ENCODE results near the gene BRK1. TPM values are rescaled to one million over a fixed set of nuclear protein-coding genes. Genes with fewer than 3 reads are reported as not detected.

Gene BRK1
- total RNA-seq, 1 donor from 2014 or later = 123 TPM

DNA sequence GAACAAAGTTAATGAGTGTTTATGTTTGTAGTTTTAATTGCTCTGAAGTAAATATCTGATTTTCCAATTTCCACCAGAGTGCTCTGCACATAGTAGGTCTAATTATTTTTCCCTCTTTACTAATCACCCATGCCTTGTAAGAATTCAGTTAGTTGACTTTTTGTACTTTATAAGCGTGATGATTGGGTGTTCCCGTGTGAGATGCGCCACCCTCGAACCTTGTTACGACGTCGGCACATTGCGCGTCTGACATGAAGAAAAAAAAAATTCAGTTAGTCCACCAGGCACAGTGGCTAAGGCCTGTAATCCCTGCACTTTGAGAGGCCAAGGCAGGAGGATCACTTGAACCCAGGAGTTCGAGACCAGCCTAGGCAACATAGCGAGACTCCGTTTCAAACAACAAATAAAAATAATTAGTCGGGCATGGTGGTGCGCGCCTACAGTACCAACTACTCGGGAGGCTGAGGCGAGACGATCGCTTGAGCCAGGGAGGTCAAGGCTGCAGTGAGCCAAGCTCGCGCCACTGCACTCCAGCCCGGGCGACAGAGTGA lies 25.6 kb downstream of the BRK1 start:
- Mint-ChIP-seq H3K27me3 (no peaks in the 10 kb centered on the region), H3K36me3 (ENCODE audit: low read depth) (peaks cover 17% of the 10 kb centered on the region), H3K9me3 (peaks cover 1% of the 10 kb centered on the region), H3K4me1 (peaks cover 32% of the 10 kb centered on the region), H3K4me3 (peak overlapping the region; percentile 97), H3K27ac (peak overlapping the region; percentile 95)
- ATAC-seq (ENCODE audit: low read depth) (no peak), DNase-seq (no peak)
- TF ChIP-seq, protein P1, sequence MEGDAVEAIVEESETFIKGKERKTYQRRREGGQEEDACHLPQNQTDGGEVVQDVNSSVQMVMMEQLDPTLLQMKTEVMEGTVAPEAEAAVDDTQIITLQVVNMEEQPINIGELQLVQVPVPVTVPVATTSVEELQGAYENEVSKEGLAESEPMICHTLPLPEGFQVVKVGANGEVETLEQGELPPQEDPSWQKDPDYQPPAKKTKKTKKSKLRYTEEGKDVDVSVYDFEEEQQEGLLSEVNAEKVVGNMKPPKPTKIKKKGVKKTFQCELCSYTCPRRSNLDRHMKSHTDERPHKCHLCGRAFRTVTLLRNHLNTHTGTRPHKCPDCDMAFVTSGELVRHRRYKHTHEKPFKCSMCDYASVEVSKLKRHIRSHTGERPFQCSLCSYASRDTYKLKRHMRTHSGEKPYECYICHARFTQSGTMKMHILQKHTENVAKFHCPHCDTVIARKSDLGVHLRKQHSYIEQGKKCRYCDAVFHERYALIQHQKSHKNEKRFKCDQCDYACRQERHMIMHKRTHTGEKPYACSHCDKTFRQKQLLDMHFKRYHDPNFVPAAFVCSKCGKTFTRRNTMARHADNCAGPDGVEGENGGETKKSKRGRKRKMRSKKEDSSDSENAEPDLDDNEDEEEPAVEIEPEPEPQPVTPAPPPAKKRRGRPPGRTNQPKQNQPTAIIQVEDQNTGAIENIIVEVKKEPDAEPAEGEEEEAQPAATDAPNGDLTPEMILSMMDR (IDR thresholded peaks at IDR 0.05) = no peak
- ChIA-PET POLR2A (interaction anchor here (0.6 to 2.4 kb wide), 30 partner anchors 9 to 744 kb away, joined by 3 to 43 read pairs (median 6); partner anchors contain the start of genes ARPC4, BRK1, CRELD1 and EMC3), CTCF (interaction anchor here (1.0 to 1.2 kb wide), 2 partner anchors 51 to 83 kb away, joined by 3 to 4 read pairs; no protein-coding TSS in a partner anchor)
- intact Hi-C loops (cut with micrococcal nuclease) = loop anchor here (1.0 to 10.0 kb wide), 5 partner anchors 23 to 156 kb away; partner anchors contain the start of genes BRK1, EMC3 and IRAK2

DNA sequence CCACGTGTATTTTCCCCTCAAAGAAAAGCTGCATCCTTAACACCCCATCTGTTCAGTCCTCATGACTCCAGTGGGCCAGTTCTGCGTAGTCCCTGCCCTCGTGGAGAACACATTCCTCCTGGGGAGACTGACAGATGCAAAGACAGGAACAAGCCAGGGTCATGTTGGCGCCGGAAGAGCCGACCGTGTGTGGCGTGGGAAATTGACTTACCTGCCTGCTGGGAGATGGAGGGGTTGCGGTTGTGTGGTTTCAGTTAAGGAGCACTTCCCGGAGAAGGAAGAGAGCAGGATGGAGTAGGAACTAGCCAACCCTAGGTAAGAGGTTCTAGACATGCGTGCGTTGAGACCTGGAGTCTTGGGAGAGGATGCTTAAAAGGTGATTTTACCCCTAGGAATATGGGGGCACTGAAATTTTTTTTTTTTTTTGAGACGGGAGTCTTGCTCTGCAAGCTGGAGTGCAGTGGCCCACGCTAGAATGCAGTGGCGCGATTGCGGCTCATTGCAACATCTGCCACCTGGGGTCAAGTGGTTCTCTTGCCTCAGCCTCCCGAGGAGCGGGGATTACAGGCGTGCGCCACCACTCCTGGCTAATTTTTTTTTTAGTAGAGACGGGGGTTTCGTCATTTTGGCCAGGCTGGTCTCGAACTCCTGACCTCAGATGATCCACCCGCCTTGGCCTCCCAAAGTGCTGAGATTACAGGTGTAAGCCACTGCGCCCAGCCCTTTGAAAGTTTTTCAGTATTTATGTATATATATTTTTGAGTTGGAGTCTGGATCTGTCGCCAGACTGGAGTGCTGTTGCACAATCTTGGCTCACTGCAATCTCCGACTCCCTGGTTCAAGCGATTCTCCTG lies 27.5 kb downstream of the BRK1 start:
- ChIA-PET CTCF (interaction anchor here (0.6 kb wide), 1 partner anchor 50 kb away, joined by 3 read pairs; no protein-coding TSS in a partner anchor), POLR2A (interaction anchor here (0.5 to 2.4 kb wide), 13 partner anchors 22 to 159 kb away, joined by 3 to 43 read pairs (median 12); partner anchors contain the start of genes BRK1, EMC3 and IRAK2)
- H3K27ac Mint-ChIP-seq = peak overlapping the region; percentile 95
- DNase-seq (no peak), ATAC-seq (ENCODE audit: low read depth) (no peak)
- H3K4me3 Mint-ChIP-seq = peak overlapping the region; percentile 97
- TF ChIP-seq, protein P1 (IDR thresholded peaks at IDR 0.05) = no peak
- no peaks in the 10 kb centered on the region for H3K27me3 Mint-ChIP-seq
- H3K4me1 Mint-ChIP-seq = peaks cover 42% of the 10 kb centered on the region
- intact Hi-C loops (cut with micrococcal nuclease) = loop anchor here (1.0 to 10.0 kb wide), 3 partner anchors 105 to 210 kb away; partner anchors contain the start of genes CRELD1, EMC3 and TATDN2
- peaks cover 1% of the 10 kb centered on the region for H3K9me3 Mint-ChIP-seq
- H3K36me3 Mint-ChIP-seq (ENCODE audit: low read depth) = peaks cover 26% of the 10 kb centered on the region

DNA sequence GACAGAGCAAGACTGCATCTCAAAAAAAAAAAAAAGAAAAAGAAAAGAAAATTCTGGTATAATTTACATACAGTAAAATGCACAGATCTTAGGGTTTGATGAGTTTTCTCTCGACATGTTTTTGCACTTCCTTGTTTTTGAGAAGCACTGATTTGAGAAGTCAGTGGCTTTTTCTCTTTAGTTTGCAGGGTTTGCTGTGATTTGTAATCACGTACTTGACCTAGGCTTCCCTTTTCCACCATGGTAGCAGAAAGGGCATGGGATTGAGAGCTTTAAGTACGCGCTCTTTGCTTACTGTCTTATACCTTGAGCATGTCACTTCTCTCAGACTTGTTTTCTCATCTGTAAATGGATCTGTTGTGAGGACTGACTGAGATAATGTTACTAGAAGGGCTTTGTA lies 30.2 kb downstream of the BRK1 start:
- ChIA-PET POLR2A (interaction anchor here (0.8 to 1.9 kb wide), 6 partner anchors 11 to 353 kb away, joined by 3 to 12 read pairs (median 4); partner anchors contain the start of genes ARPC4 and TATDN2), CTCF (interaction anchor here (0.9 kb wide), 1 partner anchor 78 kb away, joined by 4 read pairs; no protein-coding TSS in a partner anchor)
- Mint-ChIP-seq H3K27me3 (no peaks in the 10 kb centered on the region), H3K9me3 (peaks cover 1% of the 10 kb centered on the region), H3K27ac (peak overlapping the region; percentile 83), H3K4me3 (peak overlapping the region; percentile 59), H3K36me3 (ENCODE audit: low read depth) (peaks cover 49% of the 10 kb centered on the region), H3K4me1 (peaks cover 57% of the 10 kb centered on the region)
- intact Hi-C loops (cut with micrococcal nuclease) = loop anchor here (1.0 to 10.0 kb wide), 2 partner anchors 17 to 161 kb away; partner anchors contain the start of gene EMC3
- no peak for DNase-seq
- ATAC-seq (ENCODE audit: low read depth) = no peak
- TF ChIP-seq, protein P1 (IDR thresholded peaks at IDR 0.05) = no peak

DNA sequence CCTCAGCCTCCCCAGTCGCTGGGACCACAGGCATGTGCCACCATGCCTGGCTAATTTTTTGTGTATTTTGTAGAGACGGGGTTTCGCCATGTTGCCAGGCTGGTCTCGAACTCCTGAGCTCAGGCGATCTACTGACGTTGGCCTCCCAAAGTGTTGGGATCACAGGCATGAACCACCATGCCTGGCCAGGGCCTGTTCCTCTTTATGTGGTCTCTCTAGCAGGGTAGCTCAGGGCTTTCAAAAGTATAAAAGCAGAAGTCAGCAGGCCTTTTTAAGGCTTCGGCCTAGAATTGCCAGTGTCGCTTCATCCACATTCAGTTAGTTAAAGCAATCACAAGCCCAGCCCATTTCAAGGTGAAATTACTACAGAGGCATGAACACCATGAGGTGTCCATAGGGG lies 33.8 kb downstream of the BRK1 start:
- DNase-seq (no peak), ATAC-seq (ENCODE audit: low read depth) (peak; percentile 79)
- H3K27ac Mint-ChIP-seq = peak overlapping the region; percentile 81
- peak overlapping the region; percentile 24 for H3K4me3 Mint-ChIP-seq
- intact Hi-C loops (cut with micrococcal nuclease) = loop anchor here (10.0 kb wide), 1 partner anchor 164 kb away; the partner anchor contains the start of gene EMC3
- POLR2A ChIA-PET = interaction anchor here (0.6 to 1.4 kb wide), 6 partner anchors 13 to 172 kb away, joined by 3 to 8 read pairs (median 4); no protein-coding TSS in a partner anchor
- CTCF ChIA-PET = interaction anchor here (1.1 kb wide), 1 partner anchor 43 kb away, joined by 5 read pairs; no protein-coding TSS in a partner anchor
- H3K27me3 Mint-ChIP-seq = no peaks in the 10 kb centered on the region
- peaks cover 65% of the 10 kb centered on the region for H3K36me3 Mint-ChIP-seq (ENCODE audit: low read depth)
- TF ChIP-seq, protein P1 (IDR thresholded peaks at IDR 0.05) = no peak
- H3K4me1 Mint-ChIP-seq = peaks cover 39% of the 10 kb centered on the region
- peaks cover 1% of the 10 kb centered on the region for H3K9me3 Mint-ChIP-seq

Measured in activated B cell treated with CpG ODN at 0.5 μM for 24 hours (primary cell).